AG20443 (cell line): ENCODE data around the gene SLC7A4.

ENCODE experiments used
- DNase-seq: peaks from one replicate; pipeline ENCODE4 v3.0.0; 2012; ENCODE audit warnings: low spot score, mixed read lengths

SLC7A4 gene

GRCh38 chr22:20986365-20986764, 46.0 kb downstream of the SLC7A4 start:
- DNase-seq: no peak

DNA sequence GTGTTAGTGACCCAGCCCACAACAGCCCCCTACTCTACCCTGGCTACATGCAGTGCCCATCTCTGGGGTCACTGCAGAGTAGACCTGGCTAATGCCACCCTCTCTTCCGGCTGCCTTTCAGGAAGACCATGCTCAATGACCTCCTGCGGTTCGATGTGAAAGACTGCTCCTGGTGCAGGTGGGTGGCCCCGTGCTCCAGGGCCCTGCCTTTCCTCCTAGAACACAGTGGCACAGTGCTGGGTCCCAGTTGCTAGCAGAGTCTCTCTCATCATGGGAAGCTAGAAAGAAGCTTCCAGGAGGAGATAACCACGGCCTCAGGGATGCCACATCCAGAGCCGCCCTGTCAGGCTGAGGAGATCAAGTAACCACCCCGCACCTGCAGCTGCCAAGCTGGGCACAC, 46.6 kb downstream of the SLC7A4 start:
- no peak for DNase-seq

DNA sequence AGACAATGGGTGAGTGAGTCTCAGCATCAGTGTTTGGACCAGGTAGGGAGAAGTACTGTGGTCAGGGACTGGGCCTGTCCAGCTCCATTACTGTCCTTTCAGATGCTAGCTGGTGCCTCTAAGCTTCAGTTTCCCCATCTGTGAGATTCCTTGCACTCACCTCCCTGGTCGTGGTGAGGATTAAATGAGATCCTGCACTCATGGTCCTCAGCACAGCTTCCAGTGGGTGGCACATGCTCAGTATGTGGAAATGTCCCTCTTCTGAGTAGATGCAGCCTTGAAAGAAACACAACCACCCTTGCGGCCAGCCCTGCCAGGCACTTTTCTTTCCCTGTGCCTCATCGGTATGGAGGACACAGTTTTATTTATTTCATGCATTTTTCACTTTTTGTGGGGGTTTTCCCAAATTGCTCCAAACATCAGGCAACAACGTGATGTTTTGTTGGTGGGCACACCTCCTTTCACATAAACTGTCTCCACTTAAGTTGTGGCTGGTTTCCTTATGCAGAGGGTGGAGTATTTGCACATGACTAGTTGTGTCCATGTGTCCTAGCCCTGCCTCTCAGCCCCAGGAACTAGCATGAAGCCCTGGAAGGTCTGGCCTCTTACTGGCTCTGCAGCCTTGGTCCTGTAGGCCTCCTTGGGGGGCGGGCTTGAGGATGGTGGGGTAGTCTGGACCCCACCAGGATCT, 49.1 kb downstream of the SLC7A4 start:
- no peak for DNase-seq

DNA sequence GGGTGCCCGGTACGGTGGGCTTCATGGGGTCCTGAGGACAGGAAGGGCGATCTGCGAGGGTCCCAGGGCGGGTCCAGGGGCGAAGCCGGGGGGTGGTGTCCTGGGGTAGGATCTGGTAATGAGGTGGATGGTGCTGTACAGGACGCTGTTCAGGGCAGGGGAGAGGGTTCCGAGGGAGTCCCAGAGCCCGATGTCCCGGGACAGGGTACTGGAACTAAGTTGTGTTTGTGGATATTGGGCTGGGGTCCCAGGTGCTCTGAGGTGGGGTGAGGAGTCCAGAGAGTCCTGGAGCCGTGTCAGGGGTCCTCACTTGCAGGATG, 49.8 kb downstream of the SLC7A4 start:
- no peak for DNase-seq

DNA sequence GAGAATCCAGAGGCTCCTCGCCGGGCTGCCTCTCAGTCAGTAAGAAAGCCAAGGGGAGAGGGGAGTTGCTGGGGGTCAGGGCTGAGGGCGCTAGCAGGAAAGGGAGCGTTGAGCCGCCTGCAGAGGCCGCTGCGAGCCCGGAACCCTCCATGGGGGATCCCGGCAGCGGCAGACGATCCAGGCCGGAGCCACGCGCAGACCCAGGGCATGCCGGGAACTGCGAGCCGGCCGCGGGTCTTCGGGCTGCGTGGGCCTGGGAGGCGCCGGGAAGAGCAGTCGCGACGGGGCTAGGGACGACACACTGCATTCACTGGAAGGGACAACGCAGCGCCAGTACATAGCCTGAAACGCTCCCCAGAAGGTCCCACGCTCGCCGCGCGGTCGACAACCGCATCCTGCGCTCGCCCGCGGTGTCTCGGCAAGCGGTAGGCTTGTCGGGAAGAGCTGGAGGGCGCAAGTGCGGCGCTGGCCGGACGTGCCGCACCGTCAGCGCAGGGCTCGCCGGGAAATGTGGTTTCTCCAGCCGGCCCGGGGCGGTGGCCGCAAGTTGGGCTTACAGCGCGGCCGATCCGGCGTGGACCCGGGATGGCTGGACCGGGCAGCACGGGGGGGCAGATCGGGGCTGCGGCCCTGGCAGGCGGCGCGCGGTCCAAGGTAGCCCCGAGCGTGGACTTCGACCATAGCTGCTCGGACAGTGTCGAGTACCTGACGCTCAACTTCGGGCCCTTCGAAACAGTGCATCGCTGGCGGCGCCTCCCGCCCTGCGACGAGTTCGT, 50.4 kb downstream of the SLC7A4 start, which contains the start of gene LZTR1:
Gene LZTR1 (plus strand): TSS at position 511 of the 776 bp plus-strand sequence. CDS start 75 bp downstream, at position 586.
- DNase-seq: peak; percentile 95

DNA sequence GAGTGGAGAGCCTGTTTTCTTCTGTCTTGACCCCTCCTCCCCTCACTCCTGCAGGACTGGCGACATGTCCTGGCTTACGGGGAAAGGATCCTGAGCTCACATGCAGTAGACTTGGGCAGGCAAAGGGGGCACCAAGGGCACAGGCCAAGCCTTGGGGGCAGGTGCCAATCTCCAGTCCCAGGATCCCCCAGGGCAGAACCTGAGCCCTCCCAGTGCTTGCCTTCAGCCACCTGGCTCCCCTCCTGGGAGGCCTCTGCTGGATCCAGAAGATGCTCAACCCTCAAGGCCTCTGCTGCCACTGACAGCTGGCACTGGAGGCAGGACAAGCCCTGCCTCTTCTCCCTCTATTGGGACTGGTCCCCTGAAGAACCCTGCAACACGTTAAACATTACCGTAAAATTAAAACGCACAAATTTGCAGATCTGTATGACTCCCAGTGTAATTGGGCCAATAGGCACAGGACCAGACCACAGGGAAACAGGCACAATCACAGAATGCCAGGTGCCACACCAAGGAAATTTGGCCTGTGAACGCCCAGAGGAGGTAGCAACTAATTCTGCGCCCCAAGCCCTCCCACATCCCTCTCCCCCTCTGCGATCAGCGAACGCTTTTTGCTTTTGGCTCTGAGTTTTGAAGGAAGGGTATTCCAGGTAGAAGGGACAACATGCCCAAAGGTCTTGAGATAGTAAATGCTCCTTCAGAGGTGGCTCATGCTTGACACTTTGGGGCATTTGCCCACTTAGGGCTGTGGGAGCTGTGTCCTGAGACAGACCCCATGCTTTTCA, 51.2 kb downstream of the SLC7A4 start:
- DNase-seq: no peak

- DNase-seq: no peak
Measured at GRCh38 chr22:20980523-20980922, 51.8 kb downstream of the SLC7A4 start.

DNA sequence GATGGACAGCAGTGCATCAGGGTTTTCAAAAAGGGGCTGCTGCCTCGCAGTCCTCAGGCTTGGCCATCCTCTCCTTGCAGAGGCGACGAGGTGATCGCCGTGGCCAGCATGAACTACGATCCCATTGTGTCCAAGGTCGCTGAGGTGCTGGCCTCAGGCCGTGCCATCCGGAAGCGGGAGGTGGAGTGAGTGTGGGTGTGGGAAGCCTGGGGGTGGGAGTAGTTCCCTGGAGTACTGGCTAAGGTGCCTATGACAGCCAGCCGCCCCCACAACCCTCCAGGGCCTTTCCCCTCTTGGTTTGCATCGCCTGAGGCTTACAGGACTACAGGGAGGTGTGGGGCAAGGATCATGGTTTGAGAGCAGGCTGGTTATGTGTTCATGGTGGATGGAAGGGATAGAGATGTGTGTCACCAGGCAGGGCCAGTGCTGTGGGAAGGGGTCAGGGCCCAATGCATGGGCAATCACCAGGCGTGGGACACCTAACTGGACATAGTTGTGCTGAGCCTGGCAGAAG, 52.4 kb downstream of the SLC7A4 start:
- DNase-seq: no peak

- DNase-seq: peak; percentile 75
Measured at GRCh38 chr22:20979243-20979809, 53.0 kb downstream of the SLC7A4 start.
